ENCODE data around the gene TRIM26. TPM values are rescaled to one million over a fixed set of nuclear protein-coding genes. Genes with fewer than 3 reads are reported as not detected.

TRIM26 gene
- total and polyA plus RNA-seq, 2 of the 13 experiments (the other 11 are each of a cell fraction or from before 2014, with no cell fraction given) = 27.1 to 38.7 TPM

- TF ChIP-seq, protein P1, sequence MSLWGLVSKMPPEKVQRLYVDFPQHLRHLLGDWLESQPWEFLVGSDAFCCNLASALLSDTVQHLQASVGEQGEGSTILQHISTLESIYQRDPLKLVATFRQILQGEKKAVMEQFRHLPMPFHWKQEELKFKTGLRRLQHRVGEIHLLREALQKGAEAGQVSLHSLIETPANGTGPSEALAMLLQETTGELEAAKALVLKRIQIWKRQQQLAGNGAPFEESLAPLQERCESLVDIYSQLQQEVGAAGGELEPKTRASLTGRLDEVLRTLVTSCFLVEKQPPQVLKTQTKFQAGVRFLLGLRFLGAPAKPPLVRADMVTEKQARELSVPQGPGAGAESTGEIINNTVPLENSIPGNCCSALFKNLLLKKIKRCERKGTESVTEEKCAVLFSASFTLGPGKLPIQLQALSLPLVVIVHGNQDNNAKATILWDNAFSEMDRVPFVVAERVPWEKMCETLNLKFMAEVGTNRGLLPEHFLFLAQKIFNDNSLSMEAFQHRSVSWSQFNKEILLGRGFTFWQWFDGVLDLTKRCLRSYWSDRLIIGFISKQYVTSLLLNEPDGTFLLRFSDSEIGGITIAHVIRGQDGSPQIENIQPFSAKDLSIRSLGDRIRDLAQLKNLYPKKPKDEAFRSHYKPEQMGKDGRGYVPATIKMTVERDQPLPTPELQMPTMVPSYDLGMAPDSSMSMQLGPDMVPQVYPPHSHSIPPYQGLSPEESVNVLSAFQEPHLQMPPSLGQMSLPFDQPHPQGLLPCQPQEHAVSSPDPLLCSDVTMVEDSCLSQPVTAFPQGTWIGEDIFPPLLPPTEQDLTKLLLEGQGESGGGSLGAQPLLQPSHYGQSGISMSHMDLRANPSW (CRISPR knock-in tag; IDR thresholded peaks at IDR 0.05; ENCODE audit: borderline replicate concordance) = peak; percentile 86
- TF ChIP-seq ZNF644 (CRISPR knock-in tag; IDR thresholded peaks at IDR 0.05; ENCODE audit: low read depth) (peak; percentile 70), ZKSCAN5 (CRISPR knock-in tag; IDR thresholded peaks at IDR 0.05) (peak; percentile 67; the same call in 1 of the 2 replicates), HES4 (CRISPR knock-in tag; IDR thresholded peaks at IDR 0.05; ENCODE audit: borderline replicate concordance) (no peak), IKZF5 (CRISPR knock-in tag; IDR thresholded peaks at IDR 0.05) (peak; percentile 81), SAFB2 (CRISPR knock-in tag; IDR thresholded peaks at IDR 0.05; ENCODE audit: borderline replicate concordance, low read depth) (peak; percentile 78; the same call in 1 of the 2 replicates), ESRRA (CRISPR knock-in tag; IDR thresholded peaks at IDR 0.05; ENCODE audit: low read depth) (peak; percentile 51; the same call in 1 of the 2 replicates), CBFB (CRISPR knock-in tag; IDR thresholded peaks at IDR 0.05) (no peak), ZBTB7A (CRISPR knock-in tag; IDR thresholded peaks at IDR 0.05) (no peak), MLXIP (CRISPR knock-in tag; IDR thresholded peaks at IDR 0.05; ENCODE audit: borderline replicate concordance) (no peak), GZF1 (CRISPR knock-in tag; IDR thresholded peaks at IDR 0.05) (peak; percentile 80), ELK4 (CRISPR knock-in tag; IDR thresholded peaks at IDR 0.05; ENCODE audit: borderline replicate concordance) (no peak), HOXA7 (CRISPR knock-in tag; IDR thresholded peaks at IDR 0.05) (peak; percentile 32; the same call in 1 of the 2 replicates), ZNF556 (CRISPR knock-in tag; IDR thresholded peaks at IDR 0.05; ENCODE audit: borderline replicate concordance) (peak; percentile 84), SKI (IDR thresholded peaks at IDR 0.05; ENCODE audit: partially characterized antibody) (no peak), ZNF775 (CRISPR knock-in tag; IDR thresholded peaks at IDR 0.05; ENCODE audit: borderline replicate concordance) (0 out of 2 replicates have a peak, but pooled peaks have one; percentile 84)
- TF ChIP-seq, protein P2, sequence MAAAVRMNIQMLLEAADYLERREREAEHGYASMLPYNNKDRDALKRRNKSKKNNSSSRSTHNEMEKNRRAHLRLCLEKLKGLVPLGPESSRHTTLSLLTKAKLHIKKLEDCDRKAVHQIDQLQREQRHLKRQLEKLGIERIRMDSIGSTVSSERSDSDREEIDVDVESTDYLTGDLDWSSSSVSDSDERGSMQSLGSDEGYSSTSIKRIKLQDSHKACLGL (CRISPR knock-in tag; IDR thresholded peaks at IDR 0.05) = no peak; the same call in 1 of the 2 replicates
- TF ChIP-seq, protein P3, sequence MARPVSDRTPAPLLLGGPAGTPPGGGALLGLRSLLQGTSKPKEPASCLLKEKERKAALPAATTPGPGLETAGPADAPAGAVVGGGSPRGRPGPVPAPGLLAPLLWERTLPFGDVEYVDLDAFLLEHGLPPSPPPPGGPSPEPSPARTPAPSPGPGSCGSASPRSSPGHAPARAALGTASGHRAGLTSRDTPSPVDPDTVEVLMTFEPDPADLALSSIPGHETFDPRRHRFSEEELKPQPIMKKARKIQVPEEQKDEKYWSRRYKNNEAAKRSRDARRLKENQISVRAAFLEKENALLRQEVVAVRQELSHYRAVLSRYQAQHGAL (CRISPR knock-in tag; IDR thresholded peaks at IDR 0.05; ENCODE audit: not compliant biosample characterization) = no peak
Measured at GRCh38 chr6:30163090-30163917, 49.9 kb downstream of the TRIM26 start, which contains the start of gene TRIM15 (continued).
